NCI-H2029 (cell line): ENCODE data around the gene RPL6.
"Not testable (repeated sequence)": the region's sequence is repeated elsewhere in the genome, so short reads cannot be mapped to it uniquely, and the experiment has no call there.

Source experiments
- DNase-seq: peaks from one replicate; lab custom pipeline; 2025; lab: John Stamatoyannopoulos, UW

Gene RPL6

GRCh38 chr12:112409064-112409905 lies at the start of gene RPL6:
RPL6 (minus strand) TSS chr12:112409605; CDS start chr12:112408656, 949 bp downstream.
- peak; percentile 95 for DNase-seq

- no peak for DNase-seq
These were observed 49.3 kb upstream of the RPL6 start for GRCh38 chr12:112458751-112459150.

- no peak for DNase-seq
These were observed 48.9 kb upstream of the RPL6 start for GRCh38 chr12:112458330-112458729.

- not testable (repeated sequence) for DNase-seq
These were observed 47.7 kb upstream of the RPL6 start for GRCh38 chr12:112457142-112457541.

GRCh38 chr12:112456029-112456428 lies 46.6 kb upstream of the RPL6 start:
- no peak for DNase-seq

- no peak for DNase-seq
These were observed 41.3 kb upstream of the RPL6 start for GRCh38 chr12:112450725-112451124.

GRCh38 chr12:112448165-112448564 lies 38.8 kb upstream of the RPL6 start:
- not testable (repeated sequence) for DNase-seq

DNA sequence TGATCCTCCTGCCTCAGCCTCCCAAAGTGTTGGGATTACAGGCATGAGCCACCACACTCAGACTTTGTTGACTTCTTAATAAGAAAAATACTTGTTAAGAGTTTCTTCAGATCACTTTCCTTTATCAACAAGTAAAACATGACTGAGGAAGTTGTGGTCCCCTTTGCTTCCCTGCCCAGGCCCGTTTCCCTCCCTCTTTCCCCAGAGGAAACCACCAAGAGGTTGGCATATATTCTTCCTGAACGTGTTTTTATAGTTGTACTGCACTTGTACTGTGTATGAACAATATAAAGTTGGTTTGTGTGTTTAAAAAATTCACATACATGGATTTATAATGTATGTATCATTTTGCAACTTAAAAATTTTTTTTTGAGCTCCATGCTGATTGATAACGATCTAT lies 37.7 kb upstream of the RPL6 start:
- DNase-seq, result no peak

- no peak for DNase-seq
These were observed 36.8 kb upstream of the RPL6 start for GRCh38 chr12:112446008-112446725.

GRCh38 chr12:112443916-112444315 lies 34.5 kb upstream of the RPL6 start:
- no peak for DNase-seq

DNA sequence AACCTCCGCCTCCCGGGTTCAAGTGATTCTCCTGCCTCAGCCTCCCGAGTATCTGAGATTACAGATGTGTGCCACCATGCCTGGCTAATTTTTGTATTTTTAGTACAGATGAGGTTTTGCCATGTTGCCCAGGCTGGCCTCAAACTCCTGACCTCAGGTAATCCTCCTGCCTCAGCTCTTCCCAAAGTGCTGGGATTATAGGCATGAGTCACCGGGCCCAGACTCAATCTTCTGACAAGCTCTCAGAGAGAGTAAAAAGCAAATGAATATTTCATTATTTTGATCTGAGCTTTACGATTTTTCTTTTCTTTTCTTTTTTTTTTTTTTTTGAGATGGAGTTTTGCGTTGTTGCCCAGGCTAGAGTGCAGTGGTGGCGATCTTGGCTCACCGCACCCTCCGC lies 31.2 kb upstream of the RPL6 start:
- DNase-seq, result not testable (repeated sequence)

DNA sequence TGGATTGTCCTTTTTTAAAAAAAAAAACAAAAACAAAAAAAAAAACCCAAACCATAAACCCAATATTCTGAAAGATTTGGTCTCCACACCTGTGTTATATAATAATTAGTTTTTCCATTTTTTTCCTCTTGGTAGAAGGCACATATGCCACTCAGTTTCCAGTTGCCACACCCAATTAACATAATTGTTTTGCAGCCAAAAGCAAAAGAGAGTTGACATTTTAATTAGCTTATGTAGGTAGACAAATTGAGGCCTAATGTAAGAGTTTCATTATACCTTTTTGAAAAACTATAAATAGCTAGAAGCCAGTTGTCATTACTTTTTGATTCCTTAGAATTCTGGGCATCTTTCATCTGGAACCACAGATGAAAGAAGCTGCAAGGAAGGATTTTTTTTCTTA lies 30.4 kb upstream of the RPL6 start:
- no peak for DNase-seq

GRCh38 chr12:112438645-112439044 lies 29.2 kb upstream of the RPL6 start:
- DNase-seq, result not testable (repeated sequence)

DNA sequence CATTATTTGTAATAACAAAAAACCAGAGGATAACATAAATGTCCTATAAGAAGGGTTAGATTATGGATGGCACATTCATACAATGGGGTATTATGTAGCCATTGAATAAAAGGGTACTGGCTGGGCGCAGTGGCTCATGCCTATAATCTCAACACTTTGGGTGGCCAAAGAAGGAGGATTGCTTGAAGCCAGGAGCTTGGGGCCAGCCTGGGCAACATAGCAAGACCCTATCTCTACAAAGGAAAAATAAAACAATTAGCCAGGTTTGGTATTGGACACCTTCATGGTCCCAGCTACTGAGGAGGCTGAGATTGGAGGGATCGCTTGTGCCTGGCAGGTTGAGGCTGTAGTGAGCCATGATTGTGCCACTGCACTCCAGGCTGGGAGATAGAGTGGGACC lies 24.1 kb upstream of the RPL6 start:
- no peak for DNase-seq

GRCh38 chr12:112431965-112432364 lies 22.6 kb upstream of the RPL6 start:
- DNase-seq, result no peak

DNA sequence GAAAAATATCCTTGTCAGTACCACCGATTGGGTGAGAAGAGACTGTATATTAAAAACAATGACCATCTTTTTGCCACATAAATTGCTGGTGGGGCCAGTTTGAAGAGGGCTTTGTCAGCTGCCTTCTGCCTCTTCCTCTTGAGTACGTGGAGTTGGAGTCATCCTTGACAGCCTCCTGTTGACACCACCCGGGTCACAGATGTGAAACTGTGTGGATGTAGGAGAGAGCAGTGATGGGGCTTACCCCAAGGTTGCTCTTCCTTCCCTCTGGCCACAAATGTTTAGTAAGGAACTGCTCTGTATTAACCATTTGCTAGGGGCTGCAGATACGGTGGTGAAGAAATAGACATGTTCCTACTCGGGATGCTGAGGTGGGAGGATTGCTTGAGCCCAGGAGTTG lies 21.5 kb upstream of the RPL6 start:
- DNase-seq, result no peak

DNA sequence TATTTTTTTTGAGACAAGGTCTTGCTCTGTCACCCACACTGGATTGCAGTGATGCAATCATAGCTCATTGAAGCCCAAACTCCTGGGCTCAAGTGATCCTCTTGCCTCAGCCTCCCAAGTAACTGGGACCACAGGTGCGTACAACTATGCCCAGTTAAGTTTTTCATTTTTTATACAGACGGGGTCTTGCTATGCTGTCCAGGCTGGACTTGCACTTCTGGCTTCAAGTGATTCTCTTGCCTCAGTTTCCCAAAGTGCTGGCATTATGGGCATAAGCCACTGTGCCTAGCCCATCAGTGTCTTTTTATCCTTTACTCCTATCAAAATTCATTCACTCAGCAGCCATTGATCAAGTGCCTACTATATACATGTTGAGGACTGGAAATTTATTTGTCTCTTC lies 18.4 kb upstream of the RPL6 start:
- DNase-seq, result no peak

DNA sequence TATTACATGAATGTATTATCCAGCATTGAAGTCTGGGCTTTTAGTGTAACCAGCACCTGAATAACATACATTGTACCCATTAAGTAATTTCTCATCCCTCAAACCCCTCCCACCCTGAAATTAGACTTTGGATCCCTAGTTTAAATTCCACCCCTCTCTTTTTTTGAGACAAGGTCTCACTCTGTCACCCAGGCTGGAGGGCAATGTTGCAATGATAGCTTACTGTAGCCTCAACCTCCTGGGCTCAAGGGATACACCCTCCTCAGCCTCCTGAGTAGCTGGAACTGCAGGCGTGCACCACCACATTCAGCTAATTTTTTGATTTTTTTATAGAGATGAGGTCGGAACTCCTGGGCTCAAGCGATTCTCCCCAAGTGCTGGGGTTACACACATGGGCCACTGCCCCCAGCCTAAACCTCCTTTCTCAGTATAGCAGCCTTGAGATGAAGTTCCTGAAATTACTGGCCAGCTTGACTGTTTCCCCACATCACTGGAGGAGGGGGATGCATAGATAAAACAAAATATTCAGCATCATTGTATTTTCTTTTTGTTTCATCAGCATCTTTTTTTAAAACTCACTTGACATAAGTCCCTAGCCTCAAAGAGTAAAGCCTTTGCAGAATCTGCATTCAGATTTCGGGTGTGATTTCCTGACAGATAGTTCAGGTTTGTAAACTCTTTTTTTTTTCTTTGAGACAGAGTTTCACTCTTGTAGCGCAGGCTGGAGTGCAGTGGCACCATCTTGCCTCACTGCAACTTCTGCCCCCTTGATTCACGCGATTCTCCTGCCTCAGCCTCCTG lies 16.4 kb upstream of the RPL6 start:
- DNase-seq, result no peak

DNA sequence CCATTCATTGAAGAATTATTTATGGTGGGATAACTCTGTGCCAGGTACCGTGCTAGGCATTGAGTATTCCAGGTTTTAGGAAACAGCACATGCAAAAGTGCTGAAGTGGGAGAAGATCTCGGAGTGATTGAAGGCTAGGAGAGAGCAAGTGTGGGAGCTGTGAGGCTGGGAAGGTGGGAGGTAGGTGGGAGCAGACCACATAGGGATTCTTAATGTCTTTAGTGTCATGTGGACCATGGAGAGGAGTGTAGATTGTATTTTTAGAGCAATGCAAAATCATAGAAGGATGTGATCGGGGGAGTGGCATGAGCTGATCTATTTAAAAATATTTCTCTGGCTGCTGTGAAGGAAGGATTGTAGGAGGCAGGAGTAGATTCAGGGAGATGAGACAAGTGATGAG lies 14.7 kb upstream of the RPL6 start:
- DNase-seq, result no peak

- DNase-seq, result no peak
These were observed 13.1 kb upstream of the RPL6 start for GRCh38 chr12:112422531-112422930.

- DNase-seq, result no peak
These were observed 12.0 kb upstream of the RPL6 start for GRCh38 chr12:112421363-112421762.

GRCh38 chr12:112420740-112421139 lies 11.3 kb upstream of the RPL6 start:
- DNase-seq, result no peak
